Measurements from ENCODE around the gene IQSEC1. TPM values are rescaled to one million over a fixed set of nuclear protein-coding genes. Genes with fewer than 3 reads are reported as not detected.

Gene IQSEC1
- total and polyA plus RNA-seq, 10 of the 15 experiments (the other 5 are each of a cell fraction or from before 2014, with no cell fraction given), result 0.92 to 55.2 (median 8.5) TPM

GRCh38 chr3:12990306-12990705, 82.9 kb downstream of the IQSEC1 start:
- peaks cover 9% of the 10 kb centered on the region for H3K4me1 ChIP-seq (ENCODE audit: control insufficient read depth, insufficient read depth, low read length)
- RAD21 ChIA-PET (ENCODE audit: unreplicated experiment), result interaction anchor here (2.2 kb wide), 1 partner anchor 49 kb away, joined by 7 read pairs; no protein-coding TSS in a partner anchor
- no peak for TF ChIP-seq CHD1 (IDR thresholded peaks at IDR 0.05; ENCODE audit: low read depth, low read length)
- no peak for TF ChIP-seq ATF2 (IDR thresholded peaks at IDR 0.05; ENCODE audit: low read length)
- no peak for TF ChIP-seq ZNF24 (IDR thresholded peaks at IDR 0.05)
- no peak for TF ChIP-seq MTA2 (IDR thresholded peaks at IDR 0.05; ENCODE audit: low read depth)
- TF ChIP-seq SKIL (IDR thresholded peaks at IDR 0.05; ENCODE audit: low read depth, poor library complexity, severe bottlenecking), result no peak
- TF ChIP-seq POU2F2 (IDR thresholded peaks at IDR 0.05; ENCODE audit: borderline replicate concordance, low read depth, low read length), result no peak
- no peak for TF ChIP-seq CUX1 (IDR thresholded peaks at IDR 0.05; ENCODE audit: insufficient replicate concordance, low read depth, low read length)
- no peak for TF ChIP-seq FOXK2 (IDR thresholded peaks at IDR 0.05)
- TF ChIP-seq ATF7 (IDR thresholded peaks at IDR 0.05; ENCODE audit: low read depth), result no peak
- no peak for TF ChIP-seq CTCF (IDR thresholded peaks at IDR 0.05 in 2 of 3, conservative IDR thresholded peaks at IDR 0.05 in 1 of 3; ENCODE audit: control insufficient read depth in 2 of 3, extremely low read depth in 1 of 3, insufficient read depth in 1 of 3, low read depth in 3 of 3, low read length in 3 of 3)
- no peak for TF ChIP-seq TAF1 (IDR thresholded peaks at IDR 0.05; ENCODE audit: borderline replicate concordance, low read depth, low read length)
- TF ChIP-seq STAT1 (conservative IDR thresholded peaks at IDR 0.05), result no peak
- TF ChIP-seq NRF1 (conservative IDR thresholded peaks at IDR 0.05; ENCODE audit: low read depth, low read length), result no peak

More at GRCh38 chr3:12990306-12990705, 82.9 kb downstream of the IQSEC1 start:
- H3K27ac ChIP-seq (ENCODE audit: control insufficient read depth, insufficient read depth), result no peak overlapping the region
- 80% methylated on average over 5 of the region's 5 CpGs for WGBS (ENCODE audit: insufficient coverage, insufficient replicate concordance, low lambda C conversion rate, missing lambda C conversion rate)
- H2AFZ ChIP-seq (ENCODE audit: control insufficient read depth, low read depth, low read length), result no peak overlapping the region
- intact Hi-C loops (cut with micrococcal nuclease; ENCODE audit: unreplicated experiment), result no loop called here
- SMC1A ChIA-PET (ENCODE audit: uncharacterized antibody, unreplicated experiment), result interaction anchor here (1.2 to 2.0 kb wide), 5 partner anchors 9 to 88 kb away, joined by 3 to 5 read pairs (median 4); no protein-coding TSS in a partner anchor
- no peak overlapping the region for H3K4me3 ChIP-seq
- BruUV-seq (replicated peaks), result no TSS peak
- peaks cover 3% of the 10 kb centered on the region; the same call in 1 of the 2 replicates for H4K20me1 ChIP-seq (ENCODE audit: control insufficient read depth, insufficient read depth)
- POLR2A ChIA-PET, result interaction anchor here (0.7 kb wide), 1 partner anchor 9 kb away, joined by 3 read pairs; no protein-coding TSS in a partner anchor
- peaks cover 53% of the 10 kb centered on the region for H3K79me2 ChIP-seq (ENCODE audit: control insufficient read depth, insufficient read depth, low read length)
- no peaks in the 10 kb centered on the region for H3K27me3 ChIP-seq (replicated peaks in 1 of 2; ENCODE audit: control insufficient read depth in 2 of 2, insufficient read depth in 2 of 2, low read length in 1 of 2)
- CTCF ChIA-PET, result interaction anchor here (0.9 to 2.2 kb wide), 4 partner anchors 8 to 149 kb away, joined by 3 to 7 read pairs (median 5); partner anchors contain the start of gene RPL32
- DNase-seq (ENCODE audit: low read depth, low spot score) (no peak), ATAC-seq (no peak), FAIRE-seq (no peak)
- H3K4me2 ChIP-seq (ENCODE audit: control insufficient read depth, insufficient read depth), result no peak overlapping the region
- peaks cover 2% of the 10 kb centered on the region; the same call in 1 of the 3 replicates for H3K9me3 ChIP-seq (replicated peaks; ENCODE audit: control insufficient read depth, insufficient read depth, low read length)
- peaks cover 2% of the 10 kb centered on the region in 2 experiments; a peak in 1 of 4 replicates for H3K36me3 ChIP-seq (ENCODE audit: control insufficient read depth in 2 of 2, insufficient read depth in 2 of 2, low read length in 1 of 2)
- H3K9ac ChIP-seq (ENCODE audit: control insufficient read depth, insufficient read depth, low read length), result no peak overlapping the region
- in situ Hi-C loops (cut with MboI), result no loop called here

All from GM12878 (cell line).